Measurements from ENCODE around the gene MGAT1. TPM values are rescaled to one million over a fixed set of nuclear protein-coding genes. Genes with fewer than 3 reads are reported as not detected.
"Not testable (repeated sequence)": the region's sequence is repeated elsewhere in the genome, so short reads cannot be mapped to it uniquely, and the experiment has no call there.

The MGAT1 gene
- total and polyA plus RNA-seq, 2 experiments from 2014 or later = 65.6 to 67.6 TPM

- Histone ChIP-seq H3K36me3 (no peaks in the 10 kb centered on the region), H3K27ac (no peak overlapping the region), H3K9me3 (ENCODE audit: low read depth) (no peaks in the 10 kb centered on the region), H3K27me3 (no peaks in the 10 kb centered on the region), H3K4me3 (no peak overlapping the region), H3K4me1 (ENCODE audit: low read depth) (peaks cover 11% of the 10 kb centered on the region)
- no peak for TF ChIP-seq CTCF (IDR thresholded peaks at IDR 0.05; ENCODE audit: low read depth, low read length)
- DNase-seq (ENCODE audit: low read depth in 1 of 2, low spot score in 1 of 2) = no peak
Measured at GRCh38 chr5:180782748-180783147, 19.9 kb downstream of the MGAT1 start.

- H3K9me3 ChIP-seq (ENCODE audit: low read depth); H3K4me3 ChIP-seq; DNase-seq (ENCODE audit: low read depth in 1 of 2, low spot score in 1 of 2); H3K36me3 ChIP-seq; H3K27ac ChIP-seq; H3K27me3 ChIP-seq: not testable (repeated sequence)
- H3K4me1 ChIP-seq (ENCODE audit: low read depth) = peaks cover 11% of the 10 kb centered on the region
Measured at GRCh38 chr5:180781900-180782326, 20.7 kb downstream of the MGAT1 start.

- H3K4me1 ChIP-seq (ENCODE audit: low read depth) = no peaks in the 10 kb centered on the region
- H3K27me3 ChIP-seq = no peaks in the 10 kb centered on the region
- TF ChIP-seq CTCF (IDR thresholded peaks at IDR 0.05; ENCODE audit: low read depth, low read length) = no peak
- no peak overlapping the region for H3K27ac ChIP-seq
- no peaks in the 10 kb centered on the region for H3K36me3 ChIP-seq
- no peak for DNase-seq (ENCODE audit: low read depth in 1 of 2, low spot score in 1 of 2)
- H3K4me3 ChIP-seq = no peak overlapping the region
- no peaks in the 10 kb centered on the region for H3K9me3 ChIP-seq (ENCODE audit: low read depth)
Measured at GRCh38 chr5:180779985-180780610, 22.5 kb downstream of the MGAT1 start.

GRCh38 chr5:180777475-180777874 lies 25.1 kb downstream of the MGAT1 start:
- Histone ChIP-seq H3K27ac (no peak overlapping the region), H3K4me3 (no peak overlapping the region), H3K4me1 (ENCODE audit: low read depth) (no peaks in the 10 kb centered on the region), H3K9me3 (ENCODE audit: low read depth) (no peaks in the 10 kb centered on the region), H3K36me3 (no peaks in the 10 kb centered on the region), H3K27me3 (no peaks in the 10 kb centered on the region)
- DNase-seq (ENCODE audit: low read depth in 1 of 2, low spot score in 1 of 2) = no peak
- TF ChIP-seq CTCF (IDR thresholded peaks at IDR 0.05; ENCODE audit: low read depth, low read length) = no peak

- no peak for DNase-seq (ENCODE audit: low read depth in 1 of 2, low spot score in 1 of 2)
- Histone ChIP-seq H3K36me3 (no peaks in the 10 kb centered on the region), H3K4me3 (no peak overlapping the region), H3K4me1 (ENCODE audit: low read depth) (no peaks in the 10 kb centered on the region), H3K27me3 (no peaks in the 10 kb centered on the region), H3K9me3 (ENCODE audit: low read depth) (no peaks in the 10 kb centered on the region), H3K27ac (no peak overlapping the region)
- no peak for TF ChIP-seq CTCF (IDR thresholded peaks at IDR 0.05; ENCODE audit: low read depth, low read length)
Measured at GRCh38 chr5:180776376-180776775, 26.2 kb downstream of the MGAT1 start.

GRCh38 chr5:180775624-180776023 lies 27.0 kb downstream of the MGAT1 start:
- H3K27ac ChIP-seq = no peak overlapping the region
- DNase-seq (ENCODE audit: low read depth in 1 of 2, low spot score in 1 of 2) = no peak

More at GRCh38 chr5:180775624-180776023, 27.0 kb downstream of the MGAT1 start:
- Histone ChIP-seq H3K4me1 (ENCODE audit: low read depth) (no peaks in the 10 kb centered on the region), H3K4me3 (no peak overlapping the region), H3K9me3 (ENCODE audit: low read depth) (no peaks in the 10 kb centered on the region), H3K36me3 (no peaks in the 10 kb centered on the region), H3K27me3 (no peaks in the 10 kb centered on the region)
- no peak for TF ChIP-seq CTCF (IDR thresholded peaks at IDR 0.05; ENCODE audit: low read depth, low read length)

Data from cardiac muscle cell (in vitro differentiated cells and primary cell).